GM19023 (cell line): ENCODE data around the gene ANO7.

Experiments used
- ATAC-seq: cut with Tn5 transposase; IDR thresholded peaks from one replicate; pipeline ENCODE4 v1.9.1; 2021; ENCODE audit warnings: mild to moderate bottlenecking, moderate library complexity; ENCODE audit not compliant: unreplicated experiment

The ANO7 gene

GRCh38 chr2:241207151-241207550 lies 18.7 kb downstream of the ANO7 start:
- no peak for ATAC-seq

- ATAC-seq = no peak
Observed at GRCh38 chr2:241207641-241208040, 19.2 kb downstream of the ANO7 start.

GRCh38 chr2:241208058-241208457 lies 19.6 kb downstream of the ANO7 start:
- no peak for ATAC-seq

GRCh38 chr2:241209271-241209670 lies 20.8 kb downstream of the ANO7 start:
- no peak for ATAC-seq

GRCh38 chr2:241211276-241211675 lies 22.8 kb downstream of the ANO7 start:
- no peak for ATAC-seq

GRCh38 chr2:241213041-241213440 lies 24.6 kb downstream of the ANO7 start:
- no peak for ATAC-seq

GRCh38 chr2:241213567-241213966 lies 25.1 kb downstream of the ANO7 start:
- no peak for ATAC-seq

GRCh38 chr2:241214209-241214608 lies 25.7 kb downstream of the ANO7 start:
- no peak for ATAC-seq

GRCh38 chr2:241214766-241215165 lies 26.3 kb downstream of the ANO7 start:
- ATAC-seq = no peak

GRCh38 chr2:241215421-241215820 lies 26.9 kb downstream of the ANO7 start:
- ATAC-seq = no peak

GRCh38 chr2:241216211-241216761 lies 27.8 kb downstream of the ANO7 start:
- no peak for ATAC-seq

- ATAC-seq = peak; percentile 63
Observed at GRCh38 chr2:241217320-241218031, 29.0 kb downstream of the ANO7 start.

GRCh38 chr2:241218131-241219029 lies 29.9 kb downstream of the ANO7 start:
- ATAC-seq = no peak

- ATAC-seq = no peak
Observed at GRCh38 chr2:241219030-241219382, 30.5 kb downstream of the ANO7 start.

- ATAC-seq = no peak
Observed at GRCh38 chr2:241219856-241220356, 31.4 kb downstream of the ANO7 start.

GRCh38 chr2:241223211-241224017 lies 34.9 kb downstream of the ANO7 start:
- no peak for ATAC-seq

- ATAC-seq = no peak
Observed at GRCh38 chr2:241224018-241224850, 35.8 kb downstream of the ANO7 start.

GRCh38 chr2:241224851-241225438 lies 36.5 kb downstream of the ANO7 start:
- no peak for ATAC-seq

GRCh38 chr2:241225545-241225944 lies 37.1 kb downstream of the ANO7 start:
- no peak for ATAC-seq

GRCh38 chr2:241225983-241226382 lies 37.5 kb downstream of the ANO7 start:
- no peak for ATAC-seq
